Stimulated activated CD4-positive, alpha-beta T cell treated with anti-CD3 and anti-CD28 coated beads, Interleukin-12 subunit alpha, Interleukin-12 subunit beta, amount 100 ng/mL, for 24 hours (primary cell): Measurements from ENCODE around the gene PDLIM1.

Experiments used
- DNase-seq, 2 experiments: peaks; one replicate each; pipeline ENCODE4 v3.0.0-alpha.2; 2020; ENCODE audit warnings: low read depth in 2 of 2

PDLIM1 gene

DNA sequence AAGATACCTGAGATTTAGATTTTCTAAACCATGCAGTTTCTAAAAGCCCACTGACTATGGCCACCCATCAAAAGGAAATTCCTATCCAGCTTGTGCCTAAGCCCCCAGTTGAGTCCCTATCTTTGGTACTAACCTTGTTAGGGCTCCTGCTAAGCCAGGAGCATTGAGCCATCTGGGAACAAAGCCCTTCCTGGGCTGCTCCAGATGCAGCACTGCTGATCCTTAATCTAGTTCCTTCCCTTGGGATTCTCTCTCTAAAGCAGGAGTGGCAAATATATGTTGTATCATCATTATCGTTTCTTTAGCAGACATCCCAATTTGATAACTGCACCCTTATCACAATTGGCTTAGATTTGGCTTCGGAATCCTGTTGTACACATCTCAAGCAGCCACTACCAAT lies 24.7 kb upstream of the PDLIM1 start:
- DNase-seq = no peak

DNA sequence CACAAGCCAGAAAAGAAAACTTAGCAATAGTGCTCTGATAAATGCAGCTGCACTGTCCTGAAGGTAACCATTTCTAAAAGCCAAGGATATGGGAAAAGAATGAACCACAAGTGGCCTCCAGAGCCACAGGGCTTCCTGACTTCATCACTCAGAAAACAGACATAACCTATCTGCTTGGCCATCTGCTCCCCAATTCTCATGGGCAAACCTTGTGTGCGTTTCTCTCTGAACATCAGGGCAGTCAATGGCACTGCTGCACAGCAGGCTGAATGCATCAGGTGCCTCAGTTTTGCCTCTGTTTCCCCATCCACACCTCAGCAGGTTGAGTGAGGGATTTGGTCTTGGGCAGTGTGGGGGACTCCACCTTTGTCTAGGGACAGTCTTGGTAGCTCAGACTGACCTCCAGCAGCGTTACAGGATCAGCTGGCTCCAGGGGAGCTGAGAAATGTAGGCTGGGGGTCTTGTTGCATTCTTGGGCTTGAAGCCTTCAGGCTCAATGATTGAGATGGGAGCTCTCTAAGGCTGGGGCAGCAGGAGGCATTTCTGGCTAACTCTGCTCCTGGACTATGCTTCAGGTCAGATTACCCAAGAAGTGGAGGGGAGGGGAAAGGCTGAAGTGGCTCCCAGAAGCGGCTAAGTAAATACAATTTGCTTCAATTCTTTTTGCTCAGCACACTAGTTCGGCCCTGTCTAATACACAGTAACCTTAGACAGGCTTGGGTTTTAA lies 23.6 kb upstream of the PDLIM1 start:
- DNase-seq = no peak

DNA sequence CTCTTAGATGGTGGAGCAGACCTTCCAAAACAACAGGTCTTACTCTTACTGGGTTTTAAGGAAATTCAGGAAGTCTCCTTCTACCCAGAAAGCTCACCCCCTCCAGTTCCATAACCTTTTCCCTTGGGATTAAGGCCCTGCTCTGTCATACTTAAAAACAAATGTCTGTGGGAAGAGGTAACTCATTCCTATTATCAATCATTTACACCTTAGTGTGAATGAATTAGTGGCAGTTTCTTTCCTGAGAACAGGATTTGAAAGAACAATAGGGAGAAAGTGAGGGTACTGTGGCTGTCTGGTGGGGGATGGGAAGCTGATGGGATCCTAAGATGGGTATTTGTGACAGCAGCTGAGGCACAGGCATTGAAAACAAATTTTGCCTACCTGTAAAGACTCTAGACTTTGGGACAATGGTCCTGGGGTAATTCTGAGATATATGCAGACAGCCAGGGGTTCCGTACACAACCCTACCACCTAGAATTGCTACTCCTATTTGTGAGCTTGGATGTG lies 22.2 kb upstream of the PDLIM1 start:
- DNase-seq = no peak

- DNase-seq = no peak
Measured at GRCh38 chr10:95312257-95312656, 21.5 kb upstream of the PDLIM1 start.

DNA sequence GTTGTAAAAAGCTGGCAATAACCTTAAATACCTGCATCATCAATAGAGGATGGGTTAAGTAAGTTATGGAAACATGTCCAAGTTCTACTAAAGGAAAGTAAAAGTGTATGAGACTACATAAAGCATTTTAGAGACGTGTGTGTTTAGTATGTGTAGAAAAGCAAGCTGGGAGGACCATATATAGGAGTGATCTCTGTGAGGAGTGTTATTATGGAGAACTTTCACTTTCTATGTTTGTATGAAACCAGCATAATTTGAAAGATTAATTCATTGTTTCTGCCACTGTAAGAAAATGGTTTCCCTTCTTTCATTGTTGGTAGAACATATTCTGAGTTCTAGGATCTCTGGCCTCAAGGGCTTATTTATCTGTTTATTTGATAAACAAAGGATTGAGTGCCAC lies 19.2 kb upstream of the PDLIM1 start:
- no peak for DNase-seq

- no peak for DNase-seq
Measured at GRCh38 chr10:95308389-95309302, 17.8 kb upstream of the PDLIM1 start.

DNA sequence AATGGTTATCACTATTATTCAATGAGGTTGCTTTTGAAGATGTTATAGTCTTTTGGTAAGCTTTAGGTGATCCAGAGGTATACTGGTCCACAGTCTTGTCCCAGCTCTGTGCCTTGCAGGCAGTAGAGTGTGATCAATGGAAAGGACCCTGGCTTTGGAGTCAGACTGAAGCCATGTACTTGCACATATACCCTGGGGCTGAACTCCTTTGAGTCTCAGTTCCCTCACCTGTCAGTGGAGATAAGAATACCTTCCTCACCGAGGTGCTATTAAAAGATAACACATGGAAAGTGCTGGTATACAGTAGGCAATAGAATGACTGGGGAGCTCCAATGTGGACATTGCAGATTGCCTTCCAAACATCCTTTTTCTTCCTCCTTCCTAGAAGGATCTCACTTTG lies 16.0 kb upstream of the PDLIM1 start:
- no peak for DNase-seq

- no peak for DNase-seq
Measured at GRCh38 chr10:95306318-95306650, 15.5 kb upstream of the PDLIM1 start.

DNA sequence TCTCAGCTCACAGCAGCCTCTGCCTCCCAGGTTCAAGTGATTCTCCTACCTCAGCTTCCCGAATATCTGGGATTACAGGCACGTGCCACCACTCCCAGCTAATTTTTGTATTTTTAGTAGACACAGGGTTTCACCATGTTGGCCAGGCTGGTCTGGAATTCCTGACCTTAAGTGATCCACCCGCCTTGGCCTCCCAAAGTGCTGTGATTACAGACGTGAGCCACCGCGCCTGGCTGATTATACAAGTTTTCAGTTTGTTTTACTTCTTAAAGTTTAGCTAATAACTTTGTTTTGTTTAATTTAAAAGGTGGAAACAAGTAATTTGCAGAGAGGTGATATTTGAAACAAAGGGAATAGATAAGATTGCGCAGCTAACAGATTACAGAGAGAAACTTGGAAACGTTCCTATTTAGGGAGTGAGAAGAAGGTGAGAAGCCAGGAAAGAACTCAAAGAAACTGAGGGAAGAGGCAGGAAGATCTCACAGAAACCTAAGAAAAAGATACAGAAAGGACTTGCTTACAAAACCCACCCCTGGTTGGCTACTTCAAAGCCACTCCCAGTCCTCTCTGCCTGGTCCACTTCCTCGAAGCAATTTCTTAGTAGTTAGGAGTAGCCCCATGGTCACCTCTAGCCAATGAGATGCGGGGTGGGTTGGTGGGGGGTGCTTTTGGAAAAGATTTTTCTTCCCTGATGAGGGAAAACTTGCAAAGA lies 15.0 kb upstream of the PDLIM1 start:
- no peak for DNase-seq

DNA sequence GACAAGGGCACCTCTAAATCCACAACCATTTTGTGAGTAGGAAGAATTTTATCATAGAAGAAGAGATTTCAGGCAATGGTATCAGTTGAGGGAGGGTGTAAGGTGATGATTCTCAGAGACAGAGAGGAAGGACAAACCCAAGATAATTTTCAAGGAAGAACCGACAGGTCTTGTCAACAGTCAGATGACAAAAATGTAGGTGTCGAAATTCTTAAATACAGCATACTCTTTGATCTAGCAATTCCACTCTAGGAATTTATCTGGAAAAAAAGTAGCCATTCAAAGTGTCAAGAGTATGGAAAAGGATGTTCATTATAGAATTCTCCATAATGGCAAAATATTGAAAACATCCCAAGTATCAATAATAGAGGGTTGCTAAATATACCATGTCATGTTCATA lies 14.2 kb upstream of the PDLIM1 start:
- DNase-seq = no peak

- no peak for DNase-seq
Measured at GRCh38 chr10:95304463-95304862, 13.7 kb upstream of the PDLIM1 start.

DNA sequence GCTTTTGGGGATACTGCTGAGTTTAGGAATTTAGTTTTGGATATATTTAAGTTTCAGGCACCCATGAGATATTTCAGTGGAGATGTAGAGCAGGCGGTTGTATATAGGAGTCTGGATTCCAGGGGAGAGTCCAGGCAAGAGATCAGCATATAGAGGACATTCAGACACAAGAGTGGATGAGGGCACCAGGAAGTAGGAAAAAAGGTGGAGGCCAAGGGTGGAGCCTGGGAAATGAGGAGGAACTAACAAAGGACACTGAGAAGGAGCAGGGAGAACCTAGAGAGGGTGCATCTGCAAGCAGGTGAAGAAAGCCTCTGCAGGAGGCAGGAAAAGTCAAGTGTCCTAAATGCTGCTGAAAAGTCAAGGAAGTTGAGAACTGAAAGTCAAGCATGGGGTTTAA lies 13.1 kb upstream of the PDLIM1 start:
- DNase-seq = no peak

GRCh38 chr10:95303535-95303934 lies 12.7 kb upstream of the PDLIM1 start:
- DNase-seq = no peak

- no peak for DNase-seq
Measured at GRCh38 chr10:95300022-95300539, 9.3 kb upstream of the PDLIM1 start.

DNA sequence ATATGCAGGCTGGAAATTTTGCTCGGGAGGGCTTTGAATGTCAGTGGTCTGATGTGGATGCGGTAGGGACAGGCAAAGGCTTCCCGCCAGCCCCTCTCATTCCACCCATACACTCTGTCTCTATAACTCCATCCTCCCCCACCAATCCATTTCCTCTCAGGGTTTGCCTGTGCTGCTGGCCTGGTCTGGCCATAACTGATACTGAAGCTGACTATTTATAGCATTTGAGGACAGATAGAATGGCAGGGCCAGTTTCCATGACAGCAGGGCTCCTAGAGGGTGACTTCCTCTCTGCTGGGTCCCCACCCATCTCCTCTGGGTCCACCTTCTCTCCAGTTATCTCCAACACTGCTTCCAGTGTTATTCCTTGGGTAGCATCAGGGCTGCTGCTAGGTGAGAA lies 6.6 kb upstream of the PDLIM1 start:
- DNase-seq = no peak

GRCh38 chr10:95296764-95297163 lies 6.0 kb upstream of the PDLIM1 start:
- DNase-seq = no peak

GRCh38 chr10:95295031-95295755 lies 4.4 kb upstream of the PDLIM1 start:
- peak in 1 of 2 experiments; percentile 19 for DNase-seq

- no peak for DNase-seq
Measured at GRCh38 chr10:95293631-95294030, 2.8 kb upstream of the PDLIM1 start.

DNA sequence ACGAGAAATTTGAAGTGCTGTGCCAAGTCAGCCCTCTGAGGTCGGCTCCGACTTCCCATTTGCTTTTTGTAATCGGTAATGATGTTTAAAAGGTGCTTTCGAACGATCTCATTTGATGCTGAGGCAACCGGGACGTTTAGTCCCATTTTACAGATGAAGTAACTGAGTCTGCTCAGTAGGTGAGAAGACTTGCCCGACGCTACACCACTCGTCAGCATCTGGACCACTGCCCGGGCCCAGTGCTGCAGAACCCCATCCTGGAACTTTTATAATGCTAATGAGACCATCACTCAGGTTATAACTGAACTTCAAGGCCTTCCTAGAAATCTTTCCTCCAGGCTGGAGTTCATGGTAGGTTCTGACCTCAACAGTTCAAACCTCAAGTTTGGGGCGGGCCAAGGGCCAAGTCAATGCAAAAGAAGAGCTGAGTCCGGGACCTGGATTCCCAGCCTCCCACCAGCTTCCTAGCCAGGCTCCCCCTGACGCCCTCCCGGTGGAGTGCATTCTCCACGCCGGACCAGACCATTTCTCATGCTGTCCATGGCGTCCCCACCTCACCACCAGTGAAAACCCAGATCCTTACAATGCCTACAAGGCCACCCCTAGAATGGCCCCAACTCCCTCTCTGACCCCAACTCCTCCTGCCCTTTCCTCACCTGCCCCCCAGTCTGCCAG lies 699 bp upstream of the PDLIM1 start:
- no peak for DNase-seq

DNA sequence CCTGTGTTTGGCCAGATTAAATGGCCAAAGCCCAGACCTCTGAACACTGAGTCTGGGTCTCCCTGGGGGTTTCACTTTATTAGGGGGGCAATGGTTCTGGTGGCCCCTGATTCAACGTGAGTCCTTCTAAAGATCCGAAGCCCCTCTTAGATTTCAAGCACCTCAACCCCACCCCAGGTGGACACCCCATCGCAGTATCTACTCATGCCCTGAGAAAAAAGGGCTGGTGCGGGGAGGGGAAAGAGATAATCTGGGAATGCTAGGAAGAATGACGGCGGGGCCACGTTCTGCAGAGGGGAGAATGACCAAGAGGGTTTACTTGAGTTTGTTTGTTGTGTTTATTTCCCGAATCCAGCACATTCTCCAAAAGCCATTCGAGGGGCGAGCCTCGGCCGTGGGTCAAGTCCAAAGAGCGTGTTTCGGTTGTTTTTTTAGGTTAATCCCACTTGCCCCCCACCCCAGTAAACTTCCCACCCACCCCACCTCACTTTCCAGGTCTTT lies 832 bp downstream of the PDLIM1 start:
- DNase-seq = no peak
